ENCODE results near the gene GGT1.
"Not testable (repeated sequence)": the region's sequence is repeated elsewhere in the genome, so short reads cannot be mapped to it uniquely, and the experiment has no call there.

Gene GGT1

DNA sequence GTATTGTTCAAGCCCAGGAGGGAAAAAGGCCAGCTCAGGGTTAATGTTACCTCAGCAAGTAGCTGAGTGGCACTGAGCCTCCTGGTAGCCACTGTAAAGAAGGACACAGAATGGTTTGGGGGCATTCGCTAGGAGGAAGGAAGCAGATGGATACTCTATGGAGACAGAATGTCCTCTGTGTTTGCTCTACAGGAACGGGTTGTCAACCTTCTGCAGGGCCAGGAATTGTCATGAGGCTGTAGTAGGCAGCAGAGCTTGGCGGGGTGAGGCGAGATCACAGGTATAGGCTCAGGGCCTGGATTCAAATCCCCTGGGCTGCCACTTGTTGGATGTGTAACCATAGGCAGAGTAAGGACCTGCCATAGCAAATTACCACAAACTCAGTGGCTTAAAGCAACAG lies 7.1 kb upstream of the GGT1 start:
- no peaks in the 10 kb centered on the region for H3F3A ChIP-seq (ENCODE audit: insufficient read depth, low read length)
- no peak overlapping the region for H3K27ac ChIP-seq (ENCODE audit: low read length)
- no peak overlapping the region for H3K4me3 ChIP-seq (ENCODE audit: low read length)
- H3K79me2 ChIP-seq (ENCODE audit: low read length), result no peaks in the 10 kb centered on the region
- no peaks in the 10 kb centered on the region for H3K27me3 ChIP-seq (replicated peaks; ENCODE audit: insufficient read depth, low read length)
- H3K4me1 ChIP-seq (ENCODE audit: low read length), result no peaks in the 10 kb centered on the region
- H3K9ac ChIP-seq (ENCODE audit: low read length), result no peak overlapping the region
- no peaks in the 10 kb centered on the region for H3K36me3 ChIP-seq (replicated peaks; ENCODE audit: insufficient read depth, low read length)
- no peaks in the 10 kb centered on the region for H3K9me3 ChIP-seq (replicated peaks; ENCODE audit: insufficient read depth, low read length)
- H2AFZ ChIP-seq (ENCODE audit: low read length), result no peak overlapping the region
- TF ChIP-seq EZH2phosphoT487 (IDR thresholded peaks at IDR 0.05; ENCODE audit: low read length), result no peak
- TF ChIP-seq, protein P1, sequence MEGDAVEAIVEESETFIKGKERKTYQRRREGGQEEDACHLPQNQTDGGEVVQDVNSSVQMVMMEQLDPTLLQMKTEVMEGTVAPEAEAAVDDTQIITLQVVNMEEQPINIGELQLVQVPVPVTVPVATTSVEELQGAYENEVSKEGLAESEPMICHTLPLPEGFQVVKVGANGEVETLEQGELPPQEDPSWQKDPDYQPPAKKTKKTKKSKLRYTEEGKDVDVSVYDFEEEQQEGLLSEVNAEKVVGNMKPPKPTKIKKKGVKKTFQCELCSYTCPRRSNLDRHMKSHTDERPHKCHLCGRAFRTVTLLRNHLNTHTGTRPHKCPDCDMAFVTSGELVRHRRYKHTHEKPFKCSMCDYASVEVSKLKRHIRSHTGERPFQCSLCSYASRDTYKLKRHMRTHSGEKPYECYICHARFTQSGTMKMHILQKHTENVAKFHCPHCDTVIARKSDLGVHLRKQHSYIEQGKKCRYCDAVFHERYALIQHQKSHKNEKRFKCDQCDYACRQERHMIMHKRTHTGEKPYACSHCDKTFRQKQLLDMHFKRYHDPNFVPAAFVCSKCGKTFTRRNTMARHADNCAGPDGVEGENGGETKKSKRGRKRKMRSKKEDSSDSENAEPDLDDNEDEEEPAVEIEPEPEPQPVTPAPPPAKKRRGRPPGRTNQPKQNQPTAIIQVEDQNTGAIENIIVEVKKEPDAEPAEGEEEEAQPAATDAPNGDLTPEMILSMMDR (IDR thresholded peaks at IDR 0.05; ENCODE audit: low read length), result no peak
- TF ChIP-seq EZH2 (optimal IDR thresholded peaks at IDR 0.05; ENCODE audit: low read depth, low read length), result no peak
- H4K20me1 ChIP-seq (ENCODE audit: insufficient read depth, low read length), result no peaks in the 10 kb centered on the region
- no peak overlapping the region for H3K4me2 ChIP-seq (ENCODE audit: low read depth, low read length)
- no peaks in the 10 kb centered on the region for H3K9me2 ChIP-seq (replicated peaks; ENCODE audit: insufficient read depth, low read length)
- DNase-seq, result no peak

DNA sequence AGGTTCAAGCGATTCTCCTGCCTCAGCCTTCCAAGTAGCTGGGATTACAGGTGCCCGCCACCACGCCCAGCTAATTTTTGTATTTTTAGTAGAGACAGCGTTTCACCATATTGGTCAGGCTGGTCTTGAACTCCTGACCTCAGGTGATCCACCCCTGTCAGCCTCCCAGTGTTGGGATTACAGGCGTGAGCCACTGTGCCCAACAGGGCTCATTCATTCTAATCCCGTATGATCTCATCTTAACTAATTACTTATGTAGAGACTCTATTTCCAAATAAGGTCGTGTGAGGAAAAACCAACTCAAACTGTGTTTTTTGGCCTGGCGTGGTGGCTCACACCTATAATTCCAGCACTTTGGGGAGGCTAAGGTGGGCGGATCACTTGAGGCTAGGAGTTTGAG lies 5.9 kb upstream of the GGT1 start:
- H3F3A ChIP-seq (ENCODE audit: insufficient read depth, low read length); DNase-seq; H3K36me3 ChIP-seq (replicated peaks; ENCODE audit: insufficient read depth, low read length); H3K9me3 ChIP-seq (replicated peaks; ENCODE audit: insufficient read depth, low read length); H3K4me3 ChIP-seq (ENCODE audit: low read length); H3K9ac ChIP-seq (ENCODE audit: low read length); H3K4me1 ChIP-seq (ENCODE audit: low read length); H3K4me2 ChIP-seq (ENCODE audit: low read depth, low read length); H3K27me3 ChIP-seq (replicated peaks; ENCODE audit: insufficient read depth, low read length); H3K27ac ChIP-seq (ENCODE audit: low read length); H3K9me2 ChIP-seq (replicated peaks; ENCODE audit: insufficient read depth, low read length); H4K20me1 ChIP-seq (ENCODE audit: insufficient read depth, low read length); H3K79me2 ChIP-seq (ENCODE audit: low read length); H2AFZ ChIP-seq (ENCODE audit: low read length): not testable (repeated sequence)

DNA sequence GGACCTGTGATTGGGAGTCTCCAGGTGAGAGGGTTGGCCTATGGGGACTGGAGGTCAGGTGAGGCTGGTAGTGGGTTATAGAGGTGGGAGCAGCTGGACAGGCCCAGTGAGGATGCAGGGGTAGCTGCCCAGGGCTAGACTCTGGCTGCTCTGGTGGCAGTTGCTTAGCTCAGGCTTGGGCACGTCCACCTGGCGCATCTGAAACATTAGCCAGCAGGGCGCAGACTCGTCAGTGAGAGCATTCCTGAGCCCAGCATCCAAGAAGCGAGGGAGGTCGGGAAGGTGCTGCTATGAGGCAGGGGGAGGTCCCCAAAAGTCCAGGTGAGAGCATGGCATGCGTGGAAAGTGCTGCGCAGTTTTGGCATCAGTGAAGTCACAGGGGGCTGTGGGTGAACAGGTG lies 3.5 kb upstream of the GGT1 start:
- H3K4me3 ChIP-seq (ENCODE audit: low read length), result no peak overlapping the region
- peaks cover 4% of the 10 kb centered on the region; the same call in 1 of the 2 replicates for H3K4me1 ChIP-seq (ENCODE audit: low read length)
- H4K20me1 ChIP-seq (ENCODE audit: insufficient read depth, low read length), result no peaks in the 10 kb centered on the region
- no peak for DNase-seq
- TF ChIP-seq EZH2 (optimal IDR thresholded peaks at IDR 0.05; ENCODE audit: low read depth, low read length), result no peak
- TF ChIP-seq EZH2phosphoT487 (IDR thresholded peaks at IDR 0.05; ENCODE audit: low read length), result no peak
- TF ChIP-seq, protein P1 (IDR thresholded peaks at IDR 0.05; ENCODE audit: low read length), result no peak
- no peaks in the 10 kb centered on the region for H3K27me3 ChIP-seq (replicated peaks; ENCODE audit: insufficient read depth, low read length)
- H3K36me3 ChIP-seq (replicated peaks; ENCODE audit: insufficient read depth, low read length), result no peaks in the 10 kb centered on the region
- H3K9me3 ChIP-seq (replicated peaks; ENCODE audit: insufficient read depth, low read length), result no peaks in the 10 kb centered on the region
- H3K4me2 ChIP-seq (ENCODE audit: low read depth, low read length), result no peak overlapping the region
- no peak overlapping the region for H3K9ac ChIP-seq (ENCODE audit: low read length)
- no peaks in the 10 kb centered on the region for H3K79me2 ChIP-seq (ENCODE audit: low read length)
- H3K9me2 ChIP-seq (replicated peaks; ENCODE audit: insufficient read depth, low read length), result no peaks in the 10 kb centered on the region
- no peak overlapping the region for H2AFZ ChIP-seq (ENCODE audit: low read length)
- H3F3A ChIP-seq (ENCODE audit: insufficient read depth, low read length), result no peaks in the 10 kb centered on the region
- no peak overlapping the region for H3K27ac ChIP-seq (ENCODE audit: low read length)

DNA sequence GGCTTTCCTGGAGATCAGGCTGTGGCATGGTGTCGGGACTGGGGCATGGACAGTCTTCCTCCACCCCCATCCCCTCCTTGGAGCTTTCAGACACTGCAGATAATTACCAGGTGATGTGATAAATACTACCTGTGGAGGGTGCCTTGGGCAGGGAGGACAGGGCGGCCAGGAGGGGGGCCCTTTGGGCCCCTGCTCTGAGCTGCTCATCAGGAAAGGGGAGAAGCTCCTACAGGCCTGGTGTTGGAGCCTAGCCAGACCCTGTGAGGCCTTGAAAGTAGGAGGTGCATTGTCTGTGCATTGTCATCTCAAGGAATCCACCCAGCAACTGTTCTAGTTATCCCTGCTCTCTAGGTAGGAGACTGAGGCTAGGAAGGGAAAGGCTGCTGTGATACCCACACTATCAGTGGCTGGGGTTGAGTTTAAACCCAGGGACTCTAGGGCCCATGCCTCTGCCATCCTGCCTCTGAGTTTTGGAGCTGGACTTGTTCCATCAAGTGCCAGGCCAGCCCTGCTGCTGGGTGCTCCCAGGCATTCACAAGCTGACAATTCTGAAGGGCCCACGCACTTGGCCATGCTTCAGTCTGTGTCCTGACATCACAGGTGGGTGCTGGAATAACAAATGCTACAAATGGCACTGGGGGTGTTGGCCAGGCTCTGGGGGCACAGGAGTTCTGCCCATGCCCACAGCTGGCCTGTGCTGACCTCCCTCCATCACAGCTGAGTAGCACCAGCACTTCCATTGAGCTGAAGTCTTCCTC lies 2.9 kb upstream of the GGT1 start:
- H3K9ac ChIP-seq (ENCODE audit: low read length); H3K27ac ChIP-seq (ENCODE audit: low read length); H3K4me1 ChIP-seq (ENCODE audit: low read length); H3K9me3 ChIP-seq (replicated peaks; ENCODE audit: insufficient read depth, low read length); H3K36me3 ChIP-seq (replicated peaks; ENCODE audit: insufficient read depth, low read length); H4K20me1 ChIP-seq (ENCODE audit: insufficient read depth, low read length); H3K27me3 ChIP-seq (replicated peaks; ENCODE audit: insufficient read depth, low read length); H3F3A ChIP-seq (ENCODE audit: insufficient read depth, low read length); H3K9me2 ChIP-seq (replicated peaks; ENCODE audit: insufficient read depth, low read length); H3K4me3 ChIP-seq (ENCODE audit: low read length); H2AFZ ChIP-seq (ENCODE audit: low read length); H3K4me2 ChIP-seq (ENCODE audit: low read depth, low read length); H3K79me2 ChIP-seq (ENCODE audit: low read length); DNase-seq: not testable (repeated sequence)
